Activated CD4-positive, alpha-beta T cell treated with anti-CD3 and anti-CD28 coated beads, Interleukin-2, amount 50 U/mL, for 24 hours (primary cell): ENCODE measurements around the gene TMEM200C.
"Not testable (repeated sequence)": the region's sequence is repeated elsewhere in the genome, so short reads cannot be mapped to it uniquely, and the experiment has no call there.

Experiments
- DNase-seq, 2 donors: peaks; one replicate each; pipeline ENCODE4 v3.0.0-alpha.2; 2020; ENCODE audit warnings: low read depth in 1 of 2, low spot score in 1 of 2

The TMEM200C gene

DNA sequence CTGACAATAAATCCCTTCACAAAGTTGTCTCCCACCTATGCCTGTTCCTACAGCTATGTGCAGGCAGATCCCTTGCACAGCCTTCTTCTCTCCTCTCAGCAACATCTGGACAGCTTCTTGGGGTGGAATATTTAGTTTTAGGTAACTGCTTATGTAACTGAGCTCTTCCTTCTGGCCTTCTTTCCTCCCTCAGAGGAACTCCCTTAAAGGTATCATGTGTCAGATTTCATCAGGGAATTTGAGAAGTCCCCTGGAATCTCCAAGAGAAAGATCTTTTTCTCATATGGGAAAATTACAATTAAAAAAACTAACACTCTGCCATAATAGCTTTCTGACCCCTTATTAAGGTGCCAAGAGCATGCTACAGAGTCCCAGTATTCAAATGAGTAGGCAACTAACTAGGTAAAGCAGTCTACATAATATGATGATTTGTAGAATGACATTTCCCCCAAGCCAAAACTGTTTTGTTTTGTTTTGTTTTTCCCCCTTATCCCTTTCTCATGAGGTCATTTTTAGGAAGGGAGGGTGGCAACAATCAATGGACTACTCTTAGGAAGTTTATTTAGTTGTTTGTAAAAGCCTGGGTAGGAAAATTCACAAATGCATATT is 2.4 kb downstream of the TMEM200C start:
- DNase-seq = no peak

- no peak for DNase-seq
Observed at GRCh38 chr18:5891854-5892215, 3.5 kb downstream of the TMEM200C start.

GRCh38 chr18:5891184-5891853 is 4.0 kb downstream of the TMEM200C start:
- no peak for DNase-seq

- DNase-seq = no peak
Observed at GRCh38 chr18:5890331-5891183, 4.8 kb downstream of the TMEM200C start.

DNA sequence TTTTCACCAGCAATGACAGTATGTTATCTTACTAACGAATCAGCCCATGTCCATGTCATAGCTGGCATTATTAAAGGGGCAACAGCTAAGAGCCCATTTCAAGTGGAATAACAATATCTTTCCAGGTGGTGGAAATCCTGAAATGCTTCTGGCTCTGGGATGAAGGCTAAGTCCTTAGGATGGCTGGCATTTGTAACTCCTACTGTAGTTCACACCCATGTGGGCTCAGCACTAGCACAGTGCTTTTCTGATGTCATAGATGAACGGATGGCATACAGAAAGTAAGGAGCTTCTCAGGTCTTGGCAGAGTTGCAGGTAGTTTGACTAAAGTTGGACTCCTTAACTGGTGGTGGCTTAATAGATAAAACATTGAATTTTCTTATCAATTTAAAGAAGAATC is 10.0 kb downstream of the TMEM200C start:
- no peak for DNase-seq

DNA sequence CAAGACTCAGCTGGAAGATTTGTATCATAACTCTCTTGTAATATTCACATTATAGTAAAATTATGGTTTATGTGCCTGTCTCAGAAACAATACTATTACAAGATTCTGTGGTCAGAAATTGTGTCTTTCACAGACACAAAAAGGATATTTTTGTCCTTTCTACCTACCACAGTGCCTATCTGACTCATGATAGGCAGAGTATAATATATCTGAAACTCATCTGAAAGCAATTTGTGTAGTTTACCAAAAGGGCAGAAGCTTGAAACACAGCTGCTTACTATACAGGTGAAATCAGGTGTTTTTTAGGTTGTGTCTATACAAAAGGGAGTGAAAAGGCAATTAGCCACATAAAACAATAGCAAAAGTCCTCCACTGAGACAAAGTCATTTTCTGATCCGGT is 10.9 kb downstream of the TMEM200C start:
- no peak for DNase-seq

DNA sequence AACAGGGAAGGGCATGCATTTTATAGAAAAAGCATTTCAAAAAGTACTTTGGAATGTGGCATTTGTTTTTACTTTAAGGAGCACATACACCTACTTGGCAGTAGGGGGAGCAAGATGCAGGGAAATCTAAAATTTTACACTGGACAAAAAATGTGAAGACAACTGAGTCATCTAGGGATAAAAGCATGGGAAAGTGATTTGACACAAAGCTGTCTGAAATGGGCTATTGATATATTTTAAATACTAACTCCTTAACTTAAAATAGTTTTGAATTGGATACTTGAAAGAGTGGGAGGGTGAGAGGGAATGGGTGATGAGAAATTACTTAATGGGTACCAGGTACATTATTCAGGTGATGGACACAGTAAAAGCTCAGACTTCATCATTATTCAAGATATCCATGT is 15.8 kb downstream of the TMEM200C start:
- no peak for DNase-seq

- DNase-seq = no peak
Observed at GRCh38 chr18:5876891-5877290, 18.4 kb downstream of the TMEM200C start.

DNA sequence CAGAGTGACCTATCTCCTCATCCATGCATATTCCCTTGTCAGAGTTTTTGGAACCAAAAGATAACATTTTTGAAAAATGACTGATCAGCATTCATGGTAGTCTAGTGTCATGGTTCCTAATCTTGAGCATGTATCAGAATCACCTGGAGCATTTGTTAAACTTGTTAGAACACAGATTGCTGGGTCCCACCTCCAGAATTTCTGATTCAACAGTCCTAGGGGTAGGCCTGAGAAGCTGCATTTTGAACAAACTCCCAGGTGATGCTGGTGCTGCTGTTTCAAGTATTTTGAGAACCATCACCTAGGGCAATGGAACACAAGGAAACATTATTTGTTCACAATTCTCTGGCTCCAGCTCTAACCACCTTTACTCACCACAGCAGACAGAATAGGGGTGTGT is 21.0 kb downstream of the TMEM200C start:
- no peak for DNase-seq

DNA sequence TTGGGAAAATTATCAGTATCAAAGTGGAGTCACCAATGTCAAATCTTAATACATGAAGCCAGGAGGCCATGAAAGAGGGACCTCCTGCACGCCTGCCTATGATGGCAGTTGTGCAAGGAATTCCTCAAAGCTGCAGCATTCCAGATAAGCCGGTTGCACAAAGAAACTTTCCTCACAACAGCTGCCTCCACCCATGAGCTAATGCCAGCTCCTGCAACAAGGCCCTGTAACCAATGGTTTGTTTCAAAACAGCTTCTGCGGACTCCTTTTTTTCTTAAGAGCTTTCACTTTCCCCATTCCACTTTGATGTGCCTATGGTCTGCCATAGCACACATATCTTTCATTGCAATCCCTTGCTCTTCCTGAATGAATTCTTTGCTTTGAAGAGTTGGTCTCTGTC is 22.4 kb downstream of the TMEM200C start:
- DNase-seq = no peak

GRCh38 chr18:5871426-5871825 is 23.9 kb downstream of the TMEM200C start:
- no peak for DNase-seq

- no peak for DNase-seq
Observed at GRCh38 chr18:5868218-5868854, 27.0 kb downstream of the TMEM200C start.

- DNase-seq = no peak
Observed at GRCh38 chr18:5865521-5865920, 29.8 kb downstream of the TMEM200C start.

- not testable (repeated sequence) for DNase-seq
Observed at GRCh38 chr18:5862127-5862526, 33.2 kb downstream of the TMEM200C start.

DNA sequence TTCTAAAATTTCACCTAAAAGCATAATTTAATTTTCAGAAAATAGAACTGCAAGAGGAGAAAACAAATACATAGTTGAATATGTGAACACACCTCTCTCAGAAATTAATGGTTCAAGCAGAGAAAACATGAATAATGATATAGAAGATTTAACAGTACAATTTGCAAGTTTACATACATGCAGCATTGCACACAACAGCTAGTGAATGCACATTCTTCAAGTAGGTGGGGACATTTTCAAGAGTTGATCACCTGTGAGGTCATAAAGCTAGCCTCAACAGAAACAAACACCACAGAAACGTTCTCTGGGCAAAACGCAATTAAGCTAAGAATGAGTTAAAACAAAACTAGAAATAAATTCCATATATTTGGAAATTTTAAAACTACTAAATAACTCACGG is 38.1 kb downstream of the TMEM200C start:
- no peak for DNase-seq

DNA sequence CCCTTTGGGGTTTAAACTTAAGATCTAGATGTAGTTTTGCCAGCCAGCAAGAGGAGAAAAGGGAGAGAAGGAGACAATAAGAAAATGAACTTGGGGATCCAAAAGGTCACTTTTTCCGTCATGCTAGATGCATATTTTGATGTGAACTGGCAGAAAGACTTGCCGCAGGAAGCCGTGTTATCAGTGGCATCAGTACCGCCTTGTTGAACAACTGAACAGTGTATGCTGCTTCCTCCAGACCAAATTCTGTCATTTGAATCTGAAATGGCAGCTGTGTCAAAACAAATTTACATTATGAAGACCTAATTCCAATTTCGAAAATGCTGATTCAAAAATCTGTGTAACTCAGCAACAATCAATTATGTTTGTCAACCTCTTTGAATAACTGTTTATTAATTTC is 42.1 kb downstream of the TMEM200C start:
- no peak for DNase-seq

DNA sequence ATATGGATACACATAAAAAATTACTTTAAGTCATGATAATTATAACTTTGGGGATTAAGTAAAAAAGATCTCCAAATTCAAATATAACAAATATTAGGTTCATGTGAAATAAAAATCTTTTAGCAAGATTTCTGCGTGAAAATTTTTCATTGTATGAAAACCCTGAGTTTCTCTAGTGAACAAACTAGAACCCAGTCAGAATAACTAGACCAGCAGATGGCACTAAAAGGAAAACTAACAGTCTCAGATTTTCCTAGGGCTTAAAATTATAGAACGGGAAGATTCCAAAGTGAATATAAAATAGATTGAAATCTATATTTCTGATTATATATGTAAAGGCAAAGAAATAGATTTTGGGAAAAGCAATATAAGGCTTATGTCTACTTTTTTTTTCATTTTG is 43.3 kb downstream of the TMEM200C start:
- no peak for DNase-seq

DNA sequence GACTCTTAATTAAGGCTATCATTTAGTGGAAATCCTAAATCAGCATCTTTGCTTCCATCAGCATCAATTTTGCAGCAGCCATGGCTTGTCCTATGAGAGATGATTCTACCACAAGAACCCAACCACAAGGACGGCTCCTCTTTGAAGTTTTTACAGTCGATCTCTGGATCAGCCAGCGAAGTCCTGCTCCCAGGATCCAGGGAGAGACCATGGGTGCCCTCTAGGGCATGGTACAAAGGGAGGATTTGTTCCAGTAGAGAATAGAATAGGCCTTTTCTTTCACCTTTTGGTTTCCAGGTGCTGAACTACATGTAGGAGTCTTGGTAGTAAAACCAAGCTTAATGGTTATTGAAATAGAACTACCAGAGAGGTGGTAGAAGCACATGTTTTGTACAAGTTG is 52.7 kb downstream of the TMEM200C start:
- DNase-seq = no peak

- no peak for DNase-seq
Observed at GRCh38 chr18:5841518-5841917, 53.8 kb downstream of the TMEM200C start.

- DNase-seq = no peak
Observed at GRCh38 chr18:5840547-5840946, 54.8 kb downstream of the TMEM200C start.

DNA sequence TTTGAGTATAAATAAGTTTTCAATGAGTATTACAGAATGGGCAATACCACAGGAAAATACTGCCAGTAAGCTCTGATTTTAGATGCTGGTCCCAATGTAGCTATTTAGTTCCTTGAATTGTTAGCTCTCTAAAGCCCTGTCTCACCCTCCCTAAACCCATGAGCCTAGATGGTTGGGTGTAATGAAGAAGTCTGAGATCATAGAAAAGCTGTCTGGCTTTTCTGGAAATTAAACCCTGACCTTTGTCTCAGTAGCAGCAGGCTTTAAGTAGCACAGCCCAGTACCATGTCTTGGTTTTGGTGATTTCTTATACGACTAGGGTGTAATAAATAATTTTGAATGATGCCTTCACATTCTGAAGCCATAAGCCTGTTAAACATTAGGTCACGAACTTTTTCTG is 55.3 kb downstream of the TMEM200C start:
- no peak for DNase-seq

- DNase-seq = no peak
Observed at GRCh38 chr18:5839102-5839501, 56.2 kb downstream of the TMEM200C start.
